Sciatic nerve (tissue), 2 donors: ENCODE data around the gene LDHA. TPM values are rescaled to one million over a fixed set of nuclear protein-coding genes. Genes with fewer than 3 reads are reported as not detected.

ENCODE experiments used
- ATAC-seq: fragments of 200-7000 bp; cut with Tn5 transposase; one replicate; pipeline ENCODE4 v1.9.1; 2020; ENCODE audit warnings: mild to moderate bottlenecking, moderate library complexity
- DNase-seq: peaks from one replicate; pipeline ENCODE4 v3.0.0-alpha.2; 2020; ENCODE audit warnings: low spot score
- intact Hi-C: fragments of 100-400 bp; cut with DNase I; formaldehyde crosslinking; loops from one replicate; pipeline ENCODE4 v1.14.2; 2022
- microRNA-seq: library from miRNA; unstranded; fragments of <30 nt; microRNA quantifications from one replicate; pipeline ENCODE4 v1.2.0, GENCODE V29; 2020
- total RNA-seq: library from RNA; stranded (reverse); fragmentation: NEBNext Ultra II Directional; extraction: Animal tissue kit (Norgen Biotek cat#: 25700); gene quantifications from one replicate; pipeline ENCODE4 v1.2.1, GENCODE V29; 2021
- donor health status: DM: no; HTN: no; CAD: no.
- donor health status: DM: no; HTN: no; CAD: no.

Gene LDHA
- total RNA-seq, 1 donor from 2014 or later: 303 TPM

- intact Hi-C loops: no loop called here
- no peak for ATAC-seq
- DNase-seq: no peak
Observed at GRCh38 chr11:18457450-18457849, 63.1 kb downstream of the LDHA start.

Small RNAs within 50 kb of the gene (microRNA-seq; reads per million reads assigned to microRNA genes)
- not detected for gene MIR3159

Other genes starting within 250 kb of the LDHA start
- gene MRGPRX4, start 221.7 kb upstream of the LDHA start, total RNA-seq: not detected
- not detected for gene SAA4, start 157.8 kb upstream of the LDHA start, total RNA-seq
- gene SAA2, start 145.9 kb upstream of the LDHA start, total RNA-seq: 2.6 TPM
- 11.6 TPM for gene SAA1, start 128.3 kb upstream of the LDHA start, total RNA-seq
- 44.5 TPM for gene HPS5, start 72.4 kb upstream of the LDHA start, total RNA-seq
- gene GTF2H1, start 72.0 kb upstream of the LDHA start, total RNA-seq: 53.5 TPM
- gene LDHC, start 17.8 kb downstream of the LDHA start, total RNA-seq: 0.80 TPM
- not detected for gene LDHAL6A, start 61.3 kb downstream of the LDHA start, total RNA-seq
- 49.2 TPM for gene TSG101, start 132.4 kb downstream of the LDHA start, total RNA-seq
- 25.9 TPM for gene UEVLD, start 194.2 kb downstream of the LDHA start, total RNA-seq
- 5.6 TPM for gene MISFA, start 205.2 kb downstream of the LDHA start, total RNA-seq
- gene SPTY2D1, start 239.8 kb downstream of the LDHA start, total RNA-seq: 16.3 TPM